ENCODE results near the gene KCNQ1OT1.

Gene KCNQ1OT1

GRCh38 chr11:2574043-2574552, 125.7 kb downstream of the KCNQ1OT1 start:
- no peak overlapping the region for H3K4me2 ChIP-seq (ENCODE audit: low read length)

GRCh38 chr11:2573240-2574042, 126.4 kb downstream of the KCNQ1OT1 start:
- TF ChIP-seq EZH2 (IDR thresholded peaks at IDR 0.05; ENCODE audit: borderline replicate concordance, low read length) (no peak), CTCF (IDR thresholded peaks at IDR 0.05; ENCODE audit: low read length) (no peak)
- no peak overlapping the region for H2AFZ ChIP-seq (ENCODE audit: low read length)
- no peaks in the 10 kb centered on the region for H4K20me1 ChIP-seq (ENCODE audit: insufficient read depth, low read length)
- H3K79me2 ChIP-seq (ENCODE audit: insufficient read depth, low read length) = no peaks in the 10 kb centered on the region
- H3K4me1 ChIP-seq (ENCODE audit: insufficient read depth, low read length, severe bottlenecking) = no peaks in the 10 kb centered on the region
- no peaks in the 10 kb centered on the region for H3F3A ChIP-seq (ENCODE audit: insufficient read depth, low read length)
- H3K4me2 ChIP-seq (ENCODE audit: low read length) = no peak overlapping the region
- H3K9ac ChIP-seq (ENCODE audit: low read length) = no peak overlapping the region
- no peak overlapping the region for H3K4me3 ChIP-seq (ENCODE audit: low read depth, low read length, poor library complexity, severe bottlenecking)
- H3K27ac ChIP-seq (ENCODE audit: low read depth, low read length, poor library complexity, severe bottlenecking) = no peak overlapping the region
- H3K27me3 ChIP-seq (ENCODE audit: insufficient read depth, low read length) = no peaks in the 10 kb centered on the region
- no peaks in the 10 kb centered on the region for H3K9me3 ChIP-seq (ENCODE audit: low read length)
- no peaks in the 10 kb centered on the region for H3K9me2 ChIP-seq (ENCODE audit: low read depth, low read length)
- H3K36me3 ChIP-seq (ENCODE audit: insufficient read depth, low read length) = no peaks in the 10 kb centered on the region

More at GRCh38 chr11:2574043-2574552, 125.7 kb downstream of the KCNQ1OT1 start:
- H2AFZ ChIP-seq (ENCODE audit: low read length) = no peak overlapping the region
- no peaks in the 10 kb centered on the region for H3K79me2 ChIP-seq (ENCODE audit: insufficient read depth, low read length)
- no peaks in the 10 kb centered on the region for H3K9me3 ChIP-seq (ENCODE audit: low read length)
- TF ChIP-seq CTCF (IDR thresholded peaks at IDR 0.05; ENCODE audit: low read length) = no peak
- TF ChIP-seq EZH2 (IDR thresholded peaks at IDR 0.05; ENCODE audit: borderline replicate concordance, low read length) = no peak
- H3K36me3 ChIP-seq (ENCODE audit: insufficient read depth, low read length) = no peaks in the 10 kb centered on the region
- H4K20me1 ChIP-seq (ENCODE audit: insufficient read depth, low read length) = no peaks in the 10 kb centered on the region
- H3K27me3 ChIP-seq (ENCODE audit: insufficient read depth, low read length) = no peaks in the 10 kb centered on the region
- H3K4me1 ChIP-seq (ENCODE audit: insufficient read depth, low read length, severe bottlenecking) = no peaks in the 10 kb centered on the region
- H3K9me2 ChIP-seq (ENCODE audit: low read depth, low read length) = no peaks in the 10 kb centered on the region
- H3F3A ChIP-seq (ENCODE audit: insufficient read depth, low read length) = no peaks in the 10 kb centered on the region
- H3K9ac ChIP-seq (ENCODE audit: low read length) = no peak overlapping the region
- no peak overlapping the region for H3K4me3 ChIP-seq (ENCODE audit: low read depth, low read length, poor library complexity, severe bottlenecking)
- H3K27ac ChIP-seq (ENCODE audit: low read depth, low read length, poor library complexity, severe bottlenecking) = no peak overlapping the region

- H3K9ac ChIP-seq (ENCODE audit: low read length) = no peak overlapping the region
- H3K9me3 ChIP-seq (ENCODE audit: low read length) = no peaks in the 10 kb centered on the region
- no peak overlapping the region for H3K27ac ChIP-seq (ENCODE audit: low read depth, low read length, poor library complexity, severe bottlenecking)
- H3F3A ChIP-seq (ENCODE audit: insufficient read depth, low read length) = no peaks in the 10 kb centered on the region
- no peaks in the 10 kb centered on the region for H3K9me2 ChIP-seq (ENCODE audit: low read depth, low read length)
- no peaks in the 10 kb centered on the region for H3K79me2 ChIP-seq (ENCODE audit: insufficient read depth, low read length)
- H3K4me2 ChIP-seq (ENCODE audit: low read length) = no peak overlapping the region
- TF ChIP-seq EZH2 (IDR thresholded peaks at IDR 0.05; ENCODE audit: borderline replicate concordance, low read length) (no peak), CTCF (IDR thresholded peaks at IDR 0.05; ENCODE audit: low read length) (no peak)
- H2AFZ ChIP-seq (ENCODE audit: low read length) = no peak overlapping the region
- no peak overlapping the region for H3K4me3 ChIP-seq (ENCODE audit: low read depth, low read length, poor library complexity, severe bottlenecking)
- H4K20me1 ChIP-seq (ENCODE audit: insufficient read depth, low read length) = no peaks in the 10 kb centered on the region
- no peaks in the 10 kb centered on the region for H3K27me3 ChIP-seq (ENCODE audit: insufficient read depth, low read length)
- no peaks in the 10 kb centered on the region for H3K4me1 ChIP-seq (ENCODE audit: insufficient read depth, low read length, severe bottlenecking)
- H3K36me3 ChIP-seq (ENCODE audit: insufficient read depth, low read length) = no peaks in the 10 kb centered on the region
Observed at GRCh38 chr11:2572491-2573239, 127.1 kb downstream of the KCNQ1OT1 start.

Measured in OCI-LY1 (cell line).